Measurements from ENCODE around the gene MIER2. TPM values are rescaled to one million over a fixed set of nuclear protein-coding genes. Genes with fewer than 3 reads are reported as not detected.
"Not testable (repeated sequence)": the region's sequence is repeated elsewhere in the genome, so short reads cannot be mapped to it uniquely, and the experiment has no call there.

MIER2 gene
- total and polyA plus RNA-seq, 4 donors: 2.7 to 4.1 (median 3.7) TPM

- Histone ChIP-seq H3K9me3 (ENCODE audit: control insufficient read depth in 4 of 4, low read length in 3 of 4) (no peaks in the 10 kb centered on the region), H3K4me3 (ENCODE audit: low read depth in 1 of 3, low read length in 3 of 3) (no peak overlapping the region), H3K27me3 (ENCODE audit: control insufficient read depth in 4 of 4, insufficient read depth in 4 of 4, low read length in 3 of 4) (peaks cover 0 to 10% (median 2%) of the 10 kb centered on the region in 4 donors), H3K9ac (ENCODE audit: low read depth in 1 of 2, low read length in 2 of 2) (no peak overlapping the region), H3K27ac (ENCODE audit: low read depth in 1 of 2, low read length in 2 of 2) (no peak overlapping the region), H3K36me3 (ENCODE audit: control insufficient read depth in 4 of 4, insufficient read depth in 3 of 4, low read depth in 1 of 4, low read length in 3 of 4) (no peaks in the 10 kb centered on the region), H3K4me1 (ENCODE audit: control insufficient read depth in 4 of 4, insufficient read depth in 4 of 4, low read length in 3 of 4) (peaks cover 0 to 4% (median 0%) of the 10 kb centered on the region in 4 donors)
- 81% methylated on average over 17 of the region's 17 CpGs for WGBS
- no peak for TF ChIP-seq RXRA (IDR thresholded peaks at IDR 0.05)
- TF ChIP-seq HNF4A (conservative IDR thresholded peaks at IDR 0.05): no peak
- TF ChIP-seq TAF1 (conservative IDR thresholded peaks at IDR 0.05): no peak
- TF ChIP-seq SP1 (IDR thresholded peaks at IDR 0.05): no peak
- DNase-seq (ENCODE audit: low spot score): no peak
Observed at GRCh38 chr19:388691-389090, 44.1 kb upstream of the MIER2 start.

DNA sequence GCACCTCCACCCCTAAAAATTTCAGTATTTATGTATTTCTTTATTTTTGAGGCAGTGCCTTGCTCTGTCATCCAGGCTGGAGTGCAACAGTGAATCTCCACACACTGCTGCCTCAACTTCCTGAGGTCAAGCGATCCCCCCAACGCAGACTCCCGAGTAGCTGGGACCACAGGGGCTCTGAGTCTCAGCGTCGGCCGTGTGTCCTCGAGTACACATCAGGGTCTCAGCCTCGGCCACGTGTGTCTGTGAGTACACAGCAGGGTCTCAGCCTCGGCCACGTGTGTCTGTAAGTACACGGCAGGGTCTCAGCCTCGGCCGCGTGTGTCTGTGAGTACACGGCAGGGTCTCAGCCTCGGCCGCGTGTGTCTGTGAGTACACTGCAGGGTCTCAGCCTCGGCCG lies 43.2 kb upstream of the MIER2 start:
- TF ChIP-seq YY1 (IDR thresholded peaks at IDR 0.05) (no peak), FOXA2 (IDR thresholded peaks at IDR 0.05) (no peak), NR2F2 (IDR thresholded peaks at IDR 0.05) (no peak), EGR1 (IDR thresholded peaks at IDR 0.05; ENCODE audit: low read depth in 2 of 2) (no peak), TAF1 (conservative IDR thresholded peaks at IDR 0.05) (no peak), REST (IDR thresholded peaks at IDR 0.05) (no peak), FOXA1 (IDR thresholded peaks at IDR 0.05) (no peak), SP1 (IDR thresholded peaks at IDR 0.05) (no peak), RXRA (IDR thresholded peaks at IDR 0.05) (no peak), JUND (IDR thresholded peaks at IDR 0.05) (no peak), RAD21 (IDR thresholded peaks at IDR 0.05) (no peak), HNF4G (IDR thresholded peaks at IDR 0.05) (no peak)
- WGBS: 84% methylated on average over 21 of the region's 21 CpGs
- H3K9me3 ChIP-seq (ENCODE audit: control insufficient read depth in 4 of 4, low read length in 3 of 4): no peaks in the 10 kb centered on the region
- no peak overlapping the region for H3K9ac ChIP-seq (ENCODE audit: low read depth in 1 of 2, low read length in 2 of 2)
- no peak for DNase-seq (ENCODE audit: low spot score)
- H3K36me3 ChIP-seq (ENCODE audit: control insufficient read depth in 4 of 4, insufficient read depth in 3 of 4, low read depth in 1 of 4, low read length in 3 of 4): no peaks in the 10 kb centered on the region
- no peak overlapping the region for H3K4me3 ChIP-seq (ENCODE audit: low read depth in 1 of 3, low read length in 3 of 3)
- H3K27ac ChIP-seq (ENCODE audit: low read depth in 1 of 2, low read length in 2 of 2): no peak overlapping the region
- H3K27me3 ChIP-seq (ENCODE audit: control insufficient read depth in 4 of 4, insufficient read depth in 4 of 4, low read length in 3 of 4): peaks cover 0 to 10% (median 2%) of the 10 kb centered on the region in 4 donors
- H3K4me1 ChIP-seq (ENCODE audit: control insufficient read depth in 4 of 4, insufficient read depth in 4 of 4, low read length in 3 of 4): peaks cover 0 to 5% (median 0%) of the 10 kb centered on the region in 4 donors

DNA sequence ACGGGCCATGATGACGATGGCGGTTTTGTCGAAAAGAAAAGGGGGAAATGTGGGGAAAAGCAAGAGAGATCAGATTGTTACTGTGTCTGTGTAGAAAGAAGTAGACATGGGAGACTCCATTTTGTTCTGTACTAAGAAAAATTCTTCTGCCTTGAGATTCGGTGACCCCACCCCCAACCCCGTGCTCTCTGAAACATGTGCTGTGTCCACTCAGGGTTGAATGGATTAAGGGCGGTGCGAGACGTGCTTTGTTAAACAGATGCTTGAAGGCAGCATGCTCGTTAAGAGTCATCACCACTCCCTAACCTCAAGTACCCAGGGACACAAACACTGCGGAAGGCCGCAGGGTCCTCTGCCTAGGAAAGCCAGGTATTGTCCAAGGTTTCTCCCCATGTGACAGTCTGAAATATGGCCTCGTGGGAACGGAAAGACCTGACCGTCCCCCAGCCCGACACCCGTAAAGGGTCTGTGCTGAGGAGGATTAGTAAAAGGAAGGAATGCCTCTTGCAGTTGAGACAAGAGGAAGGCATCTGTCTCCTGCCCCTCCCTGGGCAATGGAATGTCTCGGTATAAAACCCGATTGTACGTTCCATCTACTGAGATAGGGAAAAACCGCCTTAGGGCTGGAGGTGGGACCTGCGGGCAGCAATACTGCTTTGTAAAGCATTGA lies 42.2 kb upstream of the MIER2 start:
- DNase-seq (ENCODE audit: low spot score); H3K4me1 ChIP-seq (ENCODE audit: control insufficient read depth in 4 of 4, insufficient read depth in 4 of 4, low read length in 3 of 4); H3K27ac ChIP-seq (ENCODE audit: low read depth in 1 of 2, low read length in 2 of 2); H3K4me3 ChIP-seq (ENCODE audit: low read depth in 1 of 3, low read length in 3 of 3); H3K9ac ChIP-seq (ENCODE audit: low read depth in 1 of 2, low read length in 2 of 2); H3K9me3 ChIP-seq (ENCODE audit: control insufficient read depth in 4 of 4, low read length in 3 of 4); H3K27me3 ChIP-seq (ENCODE audit: control insufficient read depth in 4 of 4, insufficient read depth in 4 of 4, low read length in 3 of 4); H3K36me3 ChIP-seq (ENCODE audit: control insufficient read depth in 4 of 4, insufficient read depth in 3 of 4, low read depth in 1 of 4, low read length in 3 of 4): not testable (repeated sequence)
- 27% methylated on average over 7 of the region's 22 CpGs for WGBS

- not testable (repeated sequence) for H3K4me3 ChIP-seq (ENCODE audit: low read depth in 1 of 3, low read length in 3 of 3); DNase-seq (ENCODE audit: low spot score); H3K4me1 ChIP-seq (ENCODE audit: control insufficient read depth in 4 of 4, insufficient read depth in 4 of 4, low read length in 3 of 4); H3K27me3 ChIP-seq (ENCODE audit: control insufficient read depth in 4 of 4, insufficient read depth in 4 of 4, low read length in 3 of 4); H3K9ac ChIP-seq (ENCODE audit: low read depth in 1 of 2, low read length in 2 of 2); H3K27ac ChIP-seq (ENCODE audit: low read depth in 1 of 2, low read length in 2 of 2); H3K9me3 ChIP-seq (ENCODE audit: control insufficient read depth in 4 of 4, low read length in 3 of 4); H3K36me3 ChIP-seq (ENCODE audit: control insufficient read depth in 4 of 4, insufficient read depth in 3 of 4, low read depth in 1 of 4, low read length in 3 of 4)
- WGBS: 54% methylated on average over 8 of the region's 8 CpGs
Observed at GRCh38 chr19:386189-386588, 41.6 kb upstream of the MIER2 start.

Measured in liver (tissue), 9 donors.